A549 (cell line): Measurements from ENCODE around the gene IKZF5. TPM values are rescaled to one million over a fixed set of nuclear protein-coding genes. Genes with fewer than 3 reads are reported as not detected.

Experiments
- ATAC-seq, 2 experiments: fragments of 200-7000 bp in 1 of 2; fragments of >200 bp in 1 of 2; cut with Nextera tagmentation in 1 of 2; cut with Tn5 transposase in 1 of 2; 3 replicates each; pipeline versions ENCODE4 v1.8.0 to v1.9.1; 2018 to 2020; ENCODE audit warnings: mild to moderate bottlenecking in 1 of 2, moderate library complexity in 1 of 2
- CTCF ChIA-PET: fragments of 300-600 bp; sonication (Branson Sonifier 250); formaldehyde crosslinking; extraction: SDS; loops from one replicate; lab custom pipeline; 2021; ENCODE audit warnings: antibody characterized with exemption, inconsistent platforms; lab: Yijun Ruan, JAX
- POLR2A ChIA-PET: fragments of 350-600 bp; formaldehyde crosslinking; extraction: SDS; loops from one replicate; lab custom pipeline; 2021; ENCODE audit warnings: antibody characterized with exemption, inconsistent platforms; lab: Yijun Ruan, JAX
- DNase-seq, 2 experiments: peaks; one replicate each; pipeline versions ENCODE4 v3.0.0 to v3.0.0-alpha.2; 2011 to 2016; ENCODE audit warnings: low read depth in 1 of 2, low spot score in 1 of 2
- FAIRE-seq: peaks from 2 replicates; lab custom pipeline; 2011; peaks lifted over from hg19 to GRCh38; lab: Jason Lieb, UNC
- H3K27ac ChIP-seq, 2 experiments: fragments of >200 bp; sonication (Bioruptor Twin); formaldehyde crosslinking; 3 replicates each; pipeline ENCODE4 v1.5.1; 2016 to 2017
- H3K4me1 ChIP-seq: fragments of >200 bp; sonication (Bioruptor Twin); formaldehyde crosslinking; 3 replicates; pipeline ENCODE4 v1.6.1; 2016
- H3K4me2 ChIP-seq: fragments of >200 bp; sonication (Bioruptor Twin); formaldehyde crosslinking; 3 replicates; pipeline ENCODE4 v1.6.1; 2016
- H3K4me3 ChIP-seq: fragments of >200 bp; sonication (Bioruptor Twin); formaldehyde crosslinking; 3 replicates; pipeline ENCODE4 v1.5.1; 2016
- H3K9me3 ChIP-seq: fragments of >200 bp; sonication (Bioruptor Twin); formaldehyde crosslinking; 3 replicates; pipeline ENCODE4 v1.6.1; 2016
- CBX8 ChIP-seq: fragments of 200-600 bp; sonication (generic); IDR thresholded peaks from 2 replicates; pipeline ENCODE4 v1.6.1; 2016
- CEBPB ChIP-seq, 2 experiments: fragments of >200 bp in 1 of 2; sonication (Bioruptor Twin) in 1 of 2; formaldehyde crosslinking in 1 of 2; IDR thresholded peaks; 2 replicates each; pipeline ENCODE4 v1.6.1; 2012 to 2016
- CHD2 ChIP-seq: fragments of 150-350 bp; IDR thresholded peaks from 2 replicates; pipeline ENCODE4 v1.6.1; 2014; ENCODE audit warnings: low read length; ENCODE audit not compliant: partially characterized antibody
- CHD4 ChIP-seq: fragments of 200-600 bp; sonication (generic); IDR thresholded peaks from 2 replicates; pipeline ENCODE4 v1.6.1; 2016; ENCODE audit warnings: antibody characterized with exemption, mild to moderate bottlenecking, borderline replicate concordance
- EHMT2 ChIP-seq: fragments of 200-600 bp; sonication (generic); IDR thresholded peaks from 2 replicates; pipeline ENCODE4 v1.6.1; 2016; ENCODE audit warnings: antibody characterized with exemption, low read depth, mild to moderate bottlenecking, moderate library complexity
- ELK1 ChIP-seq: fragments of 150-350 bp; IDR thresholded peaks from 2 replicates; pipeline ENCODE4 v1.6.1; 2014; ENCODE audit warnings: low read depth, mild to moderate bottlenecking, low read length
- ESRRA ChIP-seq: fragments of 150-350 bp; IDR thresholded peaks from 2 replicates; pipeline ENCODE4 v1.6.1; 2014; ENCODE audit warnings: mild to moderate bottlenecking, low read length, borderline replicate concordance
- FOSB ChIP-seq: fragments of 250-450 bp; sonication (Bioruptor Pico); IDR thresholded peaks from 2 replicates; pipeline ENCODE4 v1.5.0; 2020; ENCODE audit warnings: mild to moderate bottlenecking, moderate library complexity
- HEYL ChIP-seq: fragments of 250-450 bp; sonication (Bioruptor Pico); IDR thresholded peaks from 2 replicates; pipeline ENCODE4 v1.8.0; 2021; ENCODE audit warnings: mild to moderate bottlenecking, moderate library complexity
- HMGXB4 ChIP-seq: fragments of 250-450 bp; sonication (Bioruptor Pico); IDR thresholded peaks from 2 replicates; pipeline ENCODE4 v1.5.0; 2021; ENCODE audit warnings: mild to moderate bottlenecking, moderate library complexity, borderline replicate concordance
- KDM1A ChIP-seq: fragments of 200-600 bp; sonication (generic); IDR thresholded peaks from 2 replicates; pipeline ENCODE4 v1.6.1; 2016; ENCODE audit warnings: low read depth, mild to moderate bottlenecking
- MAX ChIP-seq: IDR thresholded peaks from 2 replicates; pipeline ENCODE4 v1.6.1; 2012
- MAZ ChIP-seq: fragments of 150-350 bp; IDR thresholded peaks from 2 replicates; pipeline ENCODE4 v1.6.1; 2014; ENCODE audit warnings: antibody characterized with exemption, low read depth, low read length, borderline replicate concordance
- MYC ChIP-seq: IDR thresholded peaks from 2 replicates; pipeline ENCODE4 v1.6.1; 2012; ENCODE audit warnings: mild to moderate bottlenecking, inconsistent platforms, low read length, improper control_type of control experiment, borderline replicate concordance
- NFE2L2 ChIP-seq: fragments of 150-350 bp; conservative IDR thresholded peaks from 2 replicates; pipeline ENCODE4 v1.6.1; 2014; ENCODE audit warnings: low read length
- PHF8 ChIP-seq: fragments of 200-600 bp; sonication (generic); IDR thresholded peaks from 2 replicates; pipeline ENCODE4 v1.6.1; 2016; ENCODE audit warnings: low read depth, mild to moderate bottlenecking, antibody characterized with exemption, moderate library complexity, borderline replicate concordance
- POLR2AphosphoS2 ChIP-seq: conservative IDR thresholded peaks from 2 replicates; pipeline ENCODE4 v1.6.1; 2012; ENCODE audit warnings: low read length, improper control_type of control experiment, inconsistent platforms
- RAD21 ChIP-seq, 2 experiments: fragments of >200 bp in 1 of 2; sonication (Bioruptor Twin) in 1 of 2; formaldehyde crosslinking in 1 of 2; IDR thresholded peaks in 1 of 2; conservative IDR thresholded peaks in 1 of 2; 2 replicates in 1 of 2; 3 replicates in 1 of 2; pipeline ENCODE4 v1.6.1; 2012 to 2018; ENCODE audit warnings: inconsistent platforms in 1 of 2
- RCOR1 ChIP-seq: fragments of 150-350 bp; IDR thresholded peaks from 2 replicates; pipeline ENCODE4 v1.6.1; 2014; ENCODE audit warnings: antibody characterized with exemption, low read length, low read depth
- RFX5 ChIP-seq: fragments of 450-650 bp; IDR thresholded peaks from 2 replicates; pipeline ENCODE4 v1.7.1; 2014; ENCODE audit warnings: antibody characterized with exemption, mild to moderate bottlenecking, moderate library complexity
- RNF2 ChIP-seq: fragments of 200-600 bp; sonication (generic); IDR thresholded peaks from 2 replicates; pipeline ENCODE4 v1.6.1; 2016; ENCODE audit warnings: low read depth, mild to moderate bottlenecking, antibody characterized with exemption, moderate library complexity, borderline replicate concordance
- SMC3 ChIP-seq: fragments of >200 bp; sonication (Bioruptor Twin); formaldehyde crosslinking; IDR thresholded peaks from 3 replicates; pipeline ENCODE4 v1.6.1; 2018; ENCODE audit warnings: inconsistent platforms
- SREBF2 ChIP-seq: fragments of 450-650 bp; IDR thresholded peaks from 2 replicates; pipeline ENCODE4 v1.6.1; 2014; ENCODE audit warnings: mild to moderate bottlenecking, moderate library complexity
- ZC3H11A ChIP-seq: fragments of 450-650 bp; IDR thresholded peaks from 2 replicates; pipeline ENCODE4 v1.6.1; 2014; ENCODE audit warnings: antibody characterized with exemption, mild to moderate bottlenecking
- ZFP36 ChIP-seq: fragments of 450-650 bp; IDR thresholded peaks from 2 replicates; pipeline ENCODE4 v1.6.1; 2014; ENCODE audit warnings: borderline replicate concordance; ENCODE audit not compliant: partially characterized antibody
- ZNF302 ChIP-seq: fragments of 250-450 bp; sonication (Bioruptor Pico); IDR thresholded peaks from 2 replicates; pipeline ENCODE4 v1.9.0; 2021; ENCODE audit warnings: inconsistent platforms, mild to moderate bottlenecking, moderate library complexity
- ZSCAN20 ChIP-seq: fragments of 250-450 bp; sonication (Bioruptor Pico); IDR thresholded peaks from 2 replicates; pipeline ENCODE4 v1.8.0; 2022; ENCODE audit warnings: mild to moderate bottlenecking, moderate library complexity
- WGBS: methylation state at CpG from one replicate; pipeline ENCODE4 v1.1.6; 2017; ENCODE audit errors: missing lambda C conversion rate; 5-methylcytosine and 5-hydroxymethylcytosine counted together
- polyA plus RNA-seq, 4 experiments: library from polyadenylated mRNA; depleted of rRNA in 3 of 4; stranded (reverse); fragments of >200 nt; fragmentation: RNase III in 1 of 4; extraction: RNeasy Plus Mini Kit Qiagen cat#74134 plus additional on column Dnase treatment in 1 of 4; gene quantifications; 2 replicates in 3 of 4; 3 replicates in 1 of 4; pipeline ENCODE4 v1.2.3, GENCODE V29; 2011 to 2017

The IKZF5 gene
- polyA plus RNA-seq, 2 of the 4 experiments (the other 2 are of a cell fraction): 5.0 to 10.2 TPM

GRCh38 chr10:123027861-123028260 lies 19.3 kb upstream of the IKZF5 start:
- ATAC-seq (no peak), DNase-seq (no peak), FAIRE-seq (no peak)
- Histone ChIP-seq H3K9me3 (no peaks in the 10 kb centered on the region), H3K4me3 (no peak overlapping the region), H3K4me2 (no peak overlapping the region)
- CTCF ChIA-PET: interaction anchor here (1.0 kb wide), 1 partner anchor 15 kb away, joined by 5 read pairs; no protein-coding TSS in a partner anchor
- TF ChIP-seq NFE2L2 (no peak), SREBF2 (no peak), RNF2 (no peak), KDM1A (no peak), RAD21 (conservative IDR thresholded peaks at IDR 0.05 in 1 of 2, IDR thresholded peaks at IDR 0.05 in 1 of 2) (no peak), PHF8 (no peak), FOSB (CRISPR knock-in tag) (no peak), MYC (no peak), HMGXB4 (CRISPR knock-in tag) (no peak), CHD4 (no peak), MAX (no peak), MAZ (no peak), RCOR1 (no peak), RFX5 (no peak)
- TF ChIP-seq, all 56 proteins: peak for 0
- H3K4me1 ChIP-seq: no peaks in the 10 kb centered on the region
- no peak overlapping the region for H3K27ac ChIP-seq
- POLR2A ChIA-PET: no interaction called here

- ATAC-seq: no peak
- H3K4me2 ChIP-seq: no peak overlapping the region
- H3K27ac ChIP-seq: no peak overlapping the region
- no peaks in the 10 kb centered on the region for H3K4me1 ChIP-seq
- DNase-seq: no peak
- ChIA-PET CTCF (interaction anchor here (0.8 kb wide), 1 partner anchor 18 kb away, joined by 3 read pairs; no protein-coding TSS in a partner anchor), POLR2A (no interaction called here)
- H3K4me3 ChIP-seq: no peak overlapping the region
- FAIRE-seq: no peak
- TF ChIP-seq CHD2: no peak
- TF ChIP-seq ESRRA: no peak
- no peak for TF ChIP-seq CHD4
- TF ChIP-seq ELK1: no peak
- no peak for TF ChIP-seq HEYL (CRISPR knock-in tag)
- no peak for TF ChIP-seq ZNF302
- TF ChIP-seq CEBPB (IDR thresholded peaks at IDR 0.05): no peak
- TF ChIP-seq CBX8: no peak
- H3K9me3 ChIP-seq: no peaks in the 10 kb centered on the region
- WGBS: 20% methylated on average over 1 of the region's 1 CpG
Measured at GRCh38 chr10:123026302-123026701, 17.7 kb upstream of the IKZF5 start.

GRCh38 chr10:123024540-123024939 lies 15.9 kb upstream of the IKZF5 start:
- TF ChIP-seq PHF8: no peak
- TF ChIP-seq CHD2: no peak
- TF ChIP-seq ZFP36: no peak
- TF ChIP-seq ZNF302: no peak
- no peak for TF ChIP-seq ZC3H11A
- no peak for TF ChIP-seq SMC3
- TF ChIP-seq ZSCAN20 (CRISPR knock-in tag): no peak
- no peak for TF ChIP-seq CEBPB (IDR thresholded peaks at IDR 0.05)
- no peak for TF ChIP-seq SREBF2
- no peak for TF ChIP-seq POLR2AphosphoS2
- TF ChIP-seq EHMT2: no peak
- no peak for ATAC-seq
- H3K27ac ChIP-seq: no peak overlapping the region
- FAIRE-seq: no peak
- ChIA-PET CTCF (interaction anchor here (1.7 kb wide), 1 partner anchor 18 kb away, joined by 6 read pairs; no protein-coding TSS in a partner anchor), POLR2A (no interaction called here)
- H3K4me1 ChIP-seq: 0 out of 3 replicates have a peak, but pooled peaks cover 8% of the 10 kb centered on the region
- DNase-seq: no peak
- no peak overlapping the region for H3K4me2 ChIP-seq
- 79% methylated on average over 2 of the region's 2 CpGs for WGBS
- no peaks in the 10 kb centered on the region for H3K9me3 ChIP-seq
- no peak overlapping the region for H3K4me3 ChIP-seq
